GM18498 (cell line): Measurements from ENCODE around the gene ANKRD18B.
"Not testable (repeated sequence)": the region's sequence is repeated elsewhere in the genome, so short reads cannot be mapped to it uniquely, and the experiment has no call there.

ENCODE experiments used
- ATAC-seq: cut with Tn5 transposase; IDR thresholded peaks from one replicate; pipeline ENCODE4 v1.9.1; 2021; ENCODE audit warnings: mild to moderate bottlenecking, moderate library complexity; ENCODE audit not compliant: unreplicated experiment

The ANKRD18B gene

GRCh38 chr9:33523397-33524305, at the start of gene ANKRD18B:
TSS of gene ANKRD18B (plus strand) at chr9:33524251. CDS start at chr9:33524490, 239 bp downstream.
- peak; percentile 60 for ATAC-seq

- no peak for ATAC-seq
These were observed 48.7 kb upstream of the ANKRD18B start for GRCh38 chr9:33475357-33475756.

GRCh38 chr9:33476503-33476902, 47.5 kb upstream of the ANKRD18B start:
- no peak for ATAC-seq

- ATAC-seq = no peak
These were observed 43.9 kb upstream of the ANKRD18B start for GRCh38 chr9:33480106-33480505.

GRCh38 chr9:33480976-33481375, 43.1 kb upstream of the ANKRD18B start:
- no peak for ATAC-seq

GRCh38 chr9:33485312-33485711, 38.7 kb upstream of the ANKRD18B start:
- ATAC-seq = not testable (repeated sequence)

GRCh38 chr9:33489066-33489465, 35.0 kb upstream of the ANKRD18B start:
- ATAC-seq = no peak

- not testable (repeated sequence) for ATAC-seq
These were observed 30.2 kb upstream of the ANKRD18B start for GRCh38 chr9:33493819-33494218.

GRCh38 chr9:33498387-33498786, 25.7 kb upstream of the ANKRD18B start:
- ATAC-seq = no peak

GRCh38 chr9:33506626-33507370, 17.3 kb upstream of the ANKRD18B start:
- ATAC-seq = no peak

GRCh38 chr9:33510262-33511183, 13.5 kb upstream of the ANKRD18B start:
- ATAC-seq = peak; percentile 85

GRCh38 chr9:33511184-33511517, 12.9 kb upstream of the ANKRD18B start:
- ATAC-seq = not testable (repeated sequence)

GRCh38 chr9:33512535-33512934, 11.5 kb upstream of the ANKRD18B start:
- ATAC-seq = not testable (repeated sequence)

GRCh38 chr9:33515342-33515995, 8.6 kb upstream of the ANKRD18B start:
- ATAC-seq = not testable (repeated sequence)

GRCh38 chr9:33516397-33516796, 7.7 kb upstream of the ANKRD18B start:
- ATAC-seq = not testable (repeated sequence)

- ATAC-seq = no peak
These were observed 6.7 kb upstream of the ANKRD18B start for GRCh38 chr9:33517373-33517772.

- not testable (repeated sequence) for ATAC-seq
These were observed 6.0 kb upstream of the ANKRD18B start for GRCh38 chr9:33517934-33518577.

- ATAC-seq = not testable (repeated sequence)
These were observed 2.2 kb upstream of the ANKRD18B start for GRCh38 chr9:33521861-33522260.

- no peak for ATAC-seq
These were observed 376 bp downstream of the ANKRD18B start for GRCh38 chr9:33524306-33524947.
